ENCODE results near the gene TIMP2.

DNA sequence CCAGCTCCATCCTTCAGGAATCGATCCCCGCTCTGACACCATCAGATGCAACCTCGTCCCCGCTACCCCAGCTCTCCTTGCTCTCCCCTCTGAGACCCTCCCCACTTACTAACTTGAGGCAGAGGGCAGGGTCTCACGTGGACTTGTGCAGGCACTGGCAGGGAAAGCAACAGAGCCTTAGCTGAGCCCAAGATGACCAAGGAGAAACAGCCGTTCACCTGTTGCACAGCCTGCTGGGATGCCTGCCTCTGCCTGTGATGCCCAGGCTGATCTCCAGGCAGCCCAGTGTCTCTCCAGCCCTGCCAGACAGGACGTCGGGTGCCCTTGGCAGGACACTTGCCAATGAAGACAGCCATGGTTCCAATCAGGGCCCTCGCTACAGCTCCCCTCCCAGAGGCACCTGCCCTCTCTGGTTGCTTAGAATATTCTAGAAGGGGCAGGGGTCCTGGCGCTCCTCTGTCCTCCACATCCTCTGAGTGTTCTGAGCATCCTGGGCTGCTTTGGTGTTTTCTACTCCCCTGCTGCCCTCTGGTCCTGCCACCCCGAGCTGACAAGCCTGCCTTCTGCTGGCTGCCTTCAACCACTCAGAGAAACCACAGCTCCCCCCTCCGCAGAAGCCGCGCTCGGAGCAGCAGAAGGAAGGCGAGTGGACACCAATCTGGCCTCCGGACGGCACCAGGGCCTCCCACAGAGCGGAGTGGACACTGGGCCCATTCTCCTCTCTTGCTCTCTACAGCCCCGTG is 28.9 kb downstream of the TIMP2 start:
- TF ChIP-seq, protein P1, sequence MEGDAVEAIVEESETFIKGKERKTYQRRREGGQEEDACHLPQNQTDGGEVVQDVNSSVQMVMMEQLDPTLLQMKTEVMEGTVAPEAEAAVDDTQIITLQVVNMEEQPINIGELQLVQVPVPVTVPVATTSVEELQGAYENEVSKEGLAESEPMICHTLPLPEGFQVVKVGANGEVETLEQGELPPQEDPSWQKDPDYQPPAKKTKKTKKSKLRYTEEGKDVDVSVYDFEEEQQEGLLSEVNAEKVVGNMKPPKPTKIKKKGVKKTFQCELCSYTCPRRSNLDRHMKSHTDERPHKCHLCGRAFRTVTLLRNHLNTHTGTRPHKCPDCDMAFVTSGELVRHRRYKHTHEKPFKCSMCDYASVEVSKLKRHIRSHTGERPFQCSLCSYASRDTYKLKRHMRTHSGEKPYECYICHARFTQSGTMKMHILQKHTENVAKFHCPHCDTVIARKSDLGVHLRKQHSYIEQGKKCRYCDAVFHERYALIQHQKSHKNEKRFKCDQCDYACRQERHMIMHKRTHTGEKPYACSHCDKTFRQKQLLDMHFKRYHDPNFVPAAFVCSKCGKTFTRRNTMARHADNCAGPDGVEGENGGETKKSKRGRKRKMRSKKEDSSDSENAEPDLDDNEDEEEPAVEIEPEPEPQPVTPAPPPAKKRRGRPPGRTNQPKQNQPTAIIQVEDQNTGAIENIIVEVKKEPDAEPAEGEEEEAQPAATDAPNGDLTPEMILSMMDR (IDR thresholded peaks at IDR 0.05; ENCODE audit: low read depth, low read length): no peak
- no peak for TF ChIP-seq EZH2phosphoT487 (IDR thresholded peaks at IDR 0.05; ENCODE audit: low read depth)

Data from OCI-LY3 (cell line).